ENCODE results near the gene EAPP. TPM values are rescaled to one million over a fixed set of nuclear protein-coding genes. Genes with fewer than 3 reads are reported as not detected.

Gene EAPP
- total RNA-seq, result 10 to 100 TPM; 16.1 to 83.6 (median 38.8) TPM

- Histone ChIP-seq H3K27me3 (no peaks in the 10 kb centered on the region), H3K27ac (peak within 1 kb of the TSS; percentile 92 to 98 (median 98)), H3K4me1 (peaks cover 0 to 28% (median 23%) of the 10 kb centered on the region in 4 donors), H3K9me3 (no peaks in the 10 kb centered on the region), H3K4me3 (peak within 1 kb of the TSS; percentile 80 to 97 (median 94)), H3K36me3 (peaks cover 0 to 17% (median 6%) of the 10 kb centered on the region in 4 donors)
- DNase-seq, result peak; percentile 99
- in situ Hi-C loops (cut with MboI; ENCODE audit: low pct_ligation_motif_present in 1 of 4, low pct_unique_long_range_greater_than_20kb in 1 of 4, low sequenced_read_pairs in 3 of 4), result no loop called here
- intact Hi-C loops (cut with DNase I; ENCODE audit: low total_unique reads), result no loop called here
- TF ChIP-seq POLR2A (IDR thresholded peaks at IDR 0.05), result peak; percentile 97
- TF ChIP-seq CTCF (IDR thresholded peaks at IDR 0.05), result peak in 3 of 5 experiments; percentile 12 to 42 (median 26)
- no peak for TF ChIP-seq EP300 (IDR thresholded peaks at IDR 0.05; ENCODE audit: low read depth)
- TF ChIP-seq POLR2AphosphoS5 (IDR thresholded peaks at IDR 0.05), result peak; percentile 98 to 99 (median 98)
- 5% methylated on average over 33 of the region's 59 CpGs; no CpG with 5 or more reads in 1 of the 2 donors for WGBS, 2 donors (ENCODE audit: low coverage in 1 of 2)
Measured at GRCh38 chr14:34539407-34540180, at the start of gene EAPP. Gene EAPP, minus strand, starts transcription at chr14:34539701. Its CDS starts 73 bp downstream, at chr14:34539628.

GRCh38 chr14:34583525-34583924 lies 44.0 kb upstream of the EAPP start:
- Histone ChIP-seq H3K36me3 (peaks cover 0 to 63% (median 30%) of the 10 kb centered on the region in 4 donors), H3K9me3 (no peaks in the 10 kb centered on the region), H3K4me3 (no peak overlapping the region), H3K27ac (no peak overlapping the region), H3K27me3 (no peaks in the 10 kb centered on the region), H3K4me1 (no peaks in the 10 kb centered on the region)
- 77 to 84% methylated on average over 6 of the region's 6 CpGs for WGBS, 2 donors (ENCODE audit: low coverage in 1 of 2)
- intact Hi-C loops (cut with DNase I; ENCODE audit: low total_unique reads) (no loop called here), in situ Hi-C loops (cut with MboI; ENCODE audit: low pct_ligation_motif_present in 1 of 4, low pct_unique_long_range_greater_than_20kb in 1 of 4, low sequenced_read_pairs in 3 of 4) (no loop called here)
- TF ChIP-seq POLR2AphosphoS5 (IDR thresholded peaks at IDR 0.05), result no peak
- no peak for TF ChIP-seq CTCF (IDR thresholded peaks at IDR 0.05)
- TF ChIP-seq POLR2A (IDR thresholded peaks at IDR 0.05), result no peak
- TF ChIP-seq EP300 (IDR thresholded peaks at IDR 0.05; ENCODE audit: low read depth), result no peak
- DNase-seq, result no peak

- no peak overlapping the region for H3K27ac ChIP-seq
- TF ChIP-seq CTCF (IDR thresholded peaks at IDR 0.05) (no peak), POLR2A (IDR thresholded peaks at IDR 0.05) (no peak), EP300 (IDR thresholded peaks at IDR 0.05; ENCODE audit: low read depth) (no peak)
- in situ Hi-C loops (cut with MboI; ENCODE audit: low pct_ligation_motif_present in 1 of 4, low pct_unique_long_range_greater_than_20kb in 1 of 4, low sequenced_read_pairs in 3 of 4), result no loop called here
- H3K4me1 ChIP-seq, result no peaks in the 10 kb centered on the region
- no peaks in the 10 kb centered on the region for H3K9me3 ChIP-seq
- H3K27me3 ChIP-seq, result no peaks in the 10 kb centered on the region
- DNase-seq, result no peak
- intact Hi-C loops (cut with DNase I; ENCODE audit: low total_unique reads), result no loop called here
- H3K36me3 ChIP-seq, result peaks cover 0 to 61% (median 29%) of the 10 kb centered on the region in 4 donors
- 95 to 96% methylated on average over 6 to 11 of the region's 11 CpGs for WGBS, 2 donors (ENCODE audit: low coverage in 1 of 2)
- H3K4me3 ChIP-seq, result no peak overlapping the region
Measured at GRCh38 chr14:34582117-34582680, 42.7 kb upstream of the EAPP start.

GRCh38 chr14:34580381-34580780 lies 40.9 kb upstream of the EAPP start:
- in situ Hi-C loops (cut with MboI; ENCODE audit: low pct_ligation_motif_present in 1 of 4, low pct_unique_long_range_greater_than_20kb in 1 of 4, low sequenced_read_pairs in 3 of 4) (no loop called here), intact Hi-C loops (cut with DNase I; ENCODE audit: low total_unique reads) (no loop called here)
- no peak for DNase-seq
- Histone ChIP-seq H3K36me3 (peaks cover 0 to 53% (median 24%) of the 10 kb centered on the region in 4 donors), H3K27ac (no peak overlapping the region), H3K9me3 (no peaks in the 10 kb centered on the region), H3K4me3 (no peak overlapping the region), H3K4me1 (no peaks in the 10 kb centered on the region), H3K27me3 (no peaks in the 10 kb centered on the region)
- TF ChIP-seq POLR2A (IDR thresholded peaks at IDR 0.05) (no peak), POLR2AphosphoS5 (IDR thresholded peaks at IDR 0.05) (no peak), CTCF (IDR thresholded peaks at IDR 0.05) (no peak), EP300 (IDR thresholded peaks at IDR 0.05; ENCODE audit: low read depth) (no peak)
- 92 to 96% methylated on average over 2 to 5 of the region's 5 CpGs for WGBS, 2 donors (ENCODE audit: low coverage in 1 of 2)

All from transverse colon (tissue), 4 donors.